Osteoblast (primary cell): ENCODE data around the gene FRMD4A. TPM values are rescaled to one million over a fixed set of nuclear protein-coding genes. Genes with fewer than 3 reads are reported as not detected.

ENCODE experiments used
- DNase-seq: peaks from one replicate; pipeline ENCODE4 v3.0.0; 2011; ENCODE audit warnings: low spot score, mixed read lengths; ENCODE audit not compliant: insufficient read length; ENCODE audit errors: missing footprints
- H2AFZ ChIP-seq: 2 replicates; pipeline ENCODE4 v1.6.0; 2011; ENCODE audit warnings: mild to moderate bottlenecking, low read length
- H3K27ac ChIP-seq: 2 replicates; pipeline ENCODE4 v1.5.1; 2011; ENCODE audit warnings: mild to moderate bottlenecking, low read depth, low read length, moderate library complexity
- H3K27me3 ChIP-seq: 2 replicates; pipeline ENCODE4 v1.6.0; 2012; ENCODE audit warnings: mild to moderate bottlenecking, control low read depth, inconsistent platforms, low read length, moderate library complexity; ENCODE audit not compliant: insufficient read depth
- H3K36me3 ChIP-seq: 2 replicates; pipeline ENCODE4 v1.5.1; 2011; ENCODE audit warnings: mild to moderate bottlenecking, low read length, control low read depth, moderate library complexity; ENCODE audit not compliant: insufficient read depth
- H3K4me1 ChIP-seq: 2 replicates; pipeline ENCODE4 v1.5.1; 2011; ENCODE audit warnings: mild to moderate bottlenecking, low read length, control low read depth, moderate library complexity; ENCODE audit not compliant: insufficient read depth
- H3K4me2 ChIP-seq: 2 replicates; pipeline ENCODE4 v1.6.0; 2011; ENCODE audit warnings: mild to moderate bottlenecking, low read length; ENCODE audit not compliant: insufficient read depth
- H3K4me3 ChIP-seq: fragments of 200-600 bp; sonication (generic); 3 replicates; pipeline ENCODE4 v1.5.1; 2012; ENCODE audit warnings: mild to moderate bottlenecking, low read length, inconsistent platforms; ENCODE audit not compliant: insufficient read depth
- H3K79me2 ChIP-seq: 2 replicates; pipeline ENCODE4 v1.6.0; 2012; ENCODE audit warnings: mild to moderate bottlenecking, low read length, control low read depth, inconsistent platforms; ENCODE audit not compliant: insufficient read depth
- H3K9me3 ChIP-seq: 2 replicates; pipeline ENCODE4 v1.5.1; 2011; ENCODE audit warnings: low read depth, low read length, control low read depth
- H4K20me1 ChIP-seq: 2 replicates; pipeline ENCODE4 v1.6.0; 2012; ENCODE audit warnings: mild to moderate bottlenecking, low read length, control low read depth; ENCODE audit not compliant: insufficient read depth
- CTCF ChIP-seq: IDR thresholded peaks from 2 replicates; pipeline ENCODE4 v1.5.1; 2011; ENCODE audit warnings: mild to moderate bottlenecking, low read depth, low read length, moderate library complexity; ENCODE audit errors: extremely low read depth
- total RNA-seq: library from RNA; depleted of rRNA; stranded (reverse); fragments of >200 nt; gene quantifications from 2 replicates; pipeline ENCODE4 v1.2.3, GENCODE V29; 2012

Gene FRMD4A
- total RNA-seq, 1 donor, result 41.3 TPM

GRCh38 chr10:13789448-13789829 lies 541.3 kb downstream of the FRMD4A start:
- peak overlapping the region; percentile 91 for H3K27ac ChIP-seq
- H4K20me1 ChIP-seq, result peaks cover under 1% of the 10 kb centered on the region

GRCh38 chr10:13788711-13789447 lies 541.8 kb downstream of the FRMD4A start:
- Histone ChIP-seq H3K4me3 (no peak overlapping the region), H3K9me3 (no peaks in the 10 kb centered on the region), H3K27me3 (no peaks in the 10 kb centered on the region), H3K79me2 (no peaks in the 10 kb centered on the region), H3K4me2 (peak overlapping the region; percentile 67), H3K4me1 (peaks cover 16% of the 10 kb centered on the region), H2AFZ (no peak overlapping the region), H3K36me3 (peaks cover 2% of the 10 kb centered on the region), H4K20me1 (peaks cover 2% of the 10 kb centered on the region), H3K27ac (peak overlapping the region; percentile 91)
- TF ChIP-seq CTCF, result no peak
- DNase-seq, result peak; percentile 59

More at GRCh38 chr10:13789448-13789829, 541.3 kb downstream of the FRMD4A start:
- H3K4me1 ChIP-seq, result peaks cover 16% of the 10 kb centered on the region
- no peak for DNase-seq
- no peaks in the 10 kb centered on the region for H3K27me3 ChIP-seq
- no peaks in the 10 kb centered on the region for H3K9me3 ChIP-seq
- no peak for TF ChIP-seq CTCF
- H3K4me3 ChIP-seq, result no peak overlapping the region
- no peak overlapping the region for H3K4me2 ChIP-seq
- H3K79me2 ChIP-seq, result no peaks in the 10 kb centered on the region
- peaks cover 2% of the 10 kb centered on the region for H3K36me3 ChIP-seq
- no peak overlapping the region for H2AFZ ChIP-seq

- H3K27ac ChIP-seq, result peak overlapping the region; percentile 91
- H3K4me3 ChIP-seq, result peak overlapping the region; percentile 39
- H3K4me2 ChIP-seq, result peak overlapping the region; percentile 67
- H3K27me3 ChIP-seq, result no peaks in the 10 kb centered on the region
- peaks cover 2% of the 10 kb centered on the region for H3K36me3 ChIP-seq
- H2AFZ ChIP-seq, result no peak overlapping the region
- no peaks in the 10 kb centered on the region for H3K9me3 ChIP-seq
- peak; percentile 71 for DNase-seq
- peaks cover 2% of the 10 kb centered on the region for H4K20me1 ChIP-seq
- H3K79me2 ChIP-seq, result no peaks in the 10 kb centered on the region
- TF ChIP-seq CTCF, result no peak
- peaks cover 16% of the 10 kb centered on the region for H3K4me1 ChIP-seq
These were observed 542.5 kb downstream of the FRMD4A start for GRCh38 chr10:13788320-13788600.

GRCh38 chr10:13787015-13787421 lies 543.7 kb downstream of the FRMD4A start:
- H3K79me2 ChIP-seq, result no peaks in the 10 kb centered on the region
- peaks cover 16% of the 10 kb centered on the region for H3K4me1 ChIP-seq
- H3K27ac ChIP-seq, result peak overlapping the region; percentile 91
- peaks cover 3% of the 10 kb centered on the region for H3K36me3 ChIP-seq
- DNase-seq, result no peak
- H3K9me3 ChIP-seq, result no peaks in the 10 kb centered on the region
- H3K4me2 ChIP-seq, result no peak overlapping the region
- no peak overlapping the region for H2AFZ ChIP-seq
- peaks cover 2% of the 10 kb centered on the region for H4K20me1 ChIP-seq
- H3K4me3 ChIP-seq, result no peak overlapping the region
- H3K27me3 ChIP-seq, result no peaks in the 10 kb centered on the region
- TF ChIP-seq CTCF, result no peak
